Measurements from ENCODE around the gene FRMPD2. TPM values are rescaled to one million over a fixed set of nuclear protein-coding genes. Genes with fewer than 3 reads are reported as not detected.

The FRMPD2 gene
- total RNA-seq, 1 donor from 2014 or later = 0.80 TPM

GRCh38 chr10:48257407-48257961, 17.0 kb downstream of the FRMPD2 start:
- no peak overlapping the region for H3K27ac Mint-ChIP-seq
- H3K27me3 Mint-ChIP-seq = no peaks in the 10 kb centered on the region
- DNase-seq (ENCODE audit: extremely low spot score, unreplicated experiment) = no peak
- no peak overlapping the region for H3K4me3 Mint-ChIP-seq
- no peaks in the 10 kb centered on the region for H3K9me3 Mint-ChIP-seq
- TF ChIP-seq, protein P1, sequence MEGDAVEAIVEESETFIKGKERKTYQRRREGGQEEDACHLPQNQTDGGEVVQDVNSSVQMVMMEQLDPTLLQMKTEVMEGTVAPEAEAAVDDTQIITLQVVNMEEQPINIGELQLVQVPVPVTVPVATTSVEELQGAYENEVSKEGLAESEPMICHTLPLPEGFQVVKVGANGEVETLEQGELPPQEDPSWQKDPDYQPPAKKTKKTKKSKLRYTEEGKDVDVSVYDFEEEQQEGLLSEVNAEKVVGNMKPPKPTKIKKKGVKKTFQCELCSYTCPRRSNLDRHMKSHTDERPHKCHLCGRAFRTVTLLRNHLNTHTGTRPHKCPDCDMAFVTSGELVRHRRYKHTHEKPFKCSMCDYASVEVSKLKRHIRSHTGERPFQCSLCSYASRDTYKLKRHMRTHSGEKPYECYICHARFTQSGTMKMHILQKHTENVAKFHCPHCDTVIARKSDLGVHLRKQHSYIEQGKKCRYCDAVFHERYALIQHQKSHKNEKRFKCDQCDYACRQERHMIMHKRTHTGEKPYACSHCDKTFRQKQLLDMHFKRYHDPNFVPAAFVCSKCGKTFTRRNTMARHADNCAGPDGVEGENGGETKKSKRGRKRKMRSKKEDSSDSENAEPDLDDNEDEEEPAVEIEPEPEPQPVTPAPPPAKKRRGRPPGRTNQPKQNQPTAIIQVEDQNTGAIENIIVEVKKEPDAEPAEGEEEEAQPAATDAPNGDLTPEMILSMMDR (conservative IDR thresholded peaks at IDR 0.05) = no peak
- H3K36me3 Mint-ChIP-seq = no peaks in the 10 kb centered on the region
- H3K4me1 Mint-ChIP-seq (ENCODE audit: unreplicated experiment) = peaks cover 10% of the 10 kb centered on the region

GRCh38 chr10:48255722-48256121, 18.8 kb downstream of the FRMPD2 start:
- no peak overlapping the region for H3K27ac Mint-ChIP-seq

DNA sequence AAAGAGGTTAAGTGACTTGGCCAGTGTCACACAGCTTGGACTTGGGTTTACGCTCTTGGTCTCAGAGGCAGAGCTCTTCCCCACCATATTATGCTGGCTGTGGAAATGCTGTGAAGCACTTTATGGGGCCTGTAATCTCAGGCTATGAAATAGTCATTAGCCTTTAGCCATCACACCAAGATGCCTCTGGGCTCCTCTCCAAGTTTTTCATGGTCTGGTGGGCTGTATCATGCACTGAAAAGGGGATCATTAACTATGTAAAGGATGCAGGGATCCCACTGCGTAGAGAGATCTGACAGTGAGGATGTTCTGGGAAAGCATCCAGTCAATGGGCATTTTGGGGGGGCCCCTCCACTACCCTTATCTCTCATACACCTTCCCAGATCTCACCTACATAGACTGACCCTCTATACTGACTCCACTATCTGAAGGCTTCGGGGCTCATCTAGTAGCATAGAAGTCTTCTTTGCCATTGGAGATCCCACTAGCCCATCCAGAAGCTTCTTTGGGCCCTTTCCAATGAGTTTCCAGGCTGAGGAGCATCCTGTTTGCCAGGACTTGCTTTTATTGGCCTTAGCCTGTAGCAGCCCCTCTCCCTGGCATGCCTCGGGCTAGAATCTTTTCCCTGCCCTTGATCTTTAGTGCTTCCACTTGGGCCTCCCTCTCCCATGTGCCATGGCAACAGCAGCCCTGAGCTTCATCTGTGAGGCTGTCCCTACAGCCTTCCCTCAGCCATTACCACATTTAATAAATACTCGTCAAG, 19.6 kb downstream of the FRMPD2 start:
- H3K4me1 Mint-ChIP-seq (ENCODE audit: unreplicated experiment) = peaks cover 24% of the 10 kb centered on the region
- no peaks in the 10 kb centered on the region for H3K9me3 Mint-ChIP-seq
- peak; percentile 40 for DNase-seq (ENCODE audit: extremely low spot score, unreplicated experiment)
- H3K27me3 Mint-ChIP-seq = no peaks in the 10 kb centered on the region
- no peaks in the 10 kb centered on the region for H3K36me3 Mint-ChIP-seq
- TF ChIP-seq, protein P1 (conservative IDR thresholded peaks at IDR 0.05) = no peak
- no peak overlapping the region for H3K4me3 Mint-ChIP-seq
- no peak overlapping the region for H3K27ac Mint-ChIP-seq

More at GRCh38 chr10:48255722-48256121, 18.8 kb downstream of the FRMPD2 start:
- peak; percentile 37 for DNase-seq (ENCODE audit: extremely low spot score, unreplicated experiment)
- no peaks in the 10 kb centered on the region for H3K27me3 Mint-ChIP-seq
- TF ChIP-seq, protein P1 (conservative IDR thresholded peaks at IDR 0.05) = no peak
- no peaks in the 10 kb centered on the region for H3K36me3 Mint-ChIP-seq
- no peaks in the 10 kb centered on the region for H3K9me3 Mint-ChIP-seq
- H3K4me1 Mint-ChIP-seq (ENCODE audit: unreplicated experiment) = peaks cover 24% of the 10 kb centered on the region
- no peak overlapping the region for H3K4me3 Mint-ChIP-seq

DNA sequence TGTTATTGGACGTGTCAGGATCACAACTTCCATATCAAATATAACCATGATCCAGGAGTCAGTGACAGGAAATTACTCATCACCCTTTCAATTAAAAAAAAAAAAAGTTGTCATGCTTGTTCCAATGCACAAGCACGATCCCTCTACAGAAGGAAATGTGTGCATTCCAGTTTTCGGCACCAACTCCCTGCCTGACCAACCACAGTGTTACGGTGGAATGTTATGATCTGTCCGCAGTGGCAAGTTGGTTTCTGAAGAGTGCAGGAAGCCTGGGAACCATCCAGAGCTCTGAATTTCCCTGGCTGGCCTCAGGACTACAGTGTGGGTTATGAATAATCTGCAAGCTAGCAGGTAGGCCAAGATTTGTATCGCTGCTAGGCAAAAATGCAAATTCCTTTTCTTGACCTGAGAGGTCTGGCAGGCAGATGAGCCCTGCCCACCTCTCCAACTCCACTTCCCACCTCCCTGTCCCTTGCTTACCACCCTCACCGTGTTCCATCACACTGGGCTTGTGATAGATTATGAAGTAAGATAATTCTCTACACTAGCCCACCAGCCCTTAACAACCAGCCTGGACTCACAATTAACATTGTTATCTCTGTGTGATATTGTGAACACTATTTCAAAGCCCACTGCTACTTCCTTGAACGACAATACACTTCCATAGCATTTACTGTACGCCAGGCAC, 20.4 kb downstream of the FRMPD2 start:
- no peaks in the 10 kb centered on the region for H3K27me3 Mint-ChIP-seq
- H3K4me3 Mint-ChIP-seq = no peak overlapping the region
- H3K9me3 Mint-ChIP-seq = no peaks in the 10 kb centered on the region
- peak; percentile 40 for DNase-seq (ENCODE audit: extremely low spot score, unreplicated experiment)
- TF ChIP-seq, protein P1 (conservative IDR thresholded peaks at IDR 0.05) = no peak
- H3K27ac Mint-ChIP-seq = no peak overlapping the region
- no peaks in the 10 kb centered on the region for H3K36me3 Mint-ChIP-seq
- H3K4me1 Mint-ChIP-seq (ENCODE audit: unreplicated experiment) = peaks cover 24% of the 10 kb centered on the region

GRCh38 chr10:48252354-48252650, 22.2 kb downstream of the FRMPD2 start:
- TF ChIP-seq, protein P1 (conservative IDR thresholded peaks at IDR 0.05) = no peak
- Mint-ChIP-seq H3K9me3 (no peaks in the 10 kb centered on the region), H3K4me1 (ENCODE audit: unreplicated experiment) (peaks cover 19% of the 10 kb centered on the region), H3K27ac (no peak overlapping the region), H3K27me3 (no peaks in the 10 kb centered on the region), H3K36me3 (no peaks in the 10 kb centered on the region), H3K4me3 (no peak overlapping the region)
- DNase-seq (ENCODE audit: extremely low spot score, unreplicated experiment) = peak; percentile 44

All from type B pancreatic cell (in vitro differentiated cells).